DMS114 treated with DMSO at 0.1 percent for 48 hours (cell line): ENCODE data around the gene GARIN5A.

Experiments used
- DNase-seq: peaks from one replicate; lab custom pipeline; 2025; ENCODE audit not compliant: unreplicated experiment; lab: John Stamatoyannopoulos, UW

GARIN5A gene

DNA sequence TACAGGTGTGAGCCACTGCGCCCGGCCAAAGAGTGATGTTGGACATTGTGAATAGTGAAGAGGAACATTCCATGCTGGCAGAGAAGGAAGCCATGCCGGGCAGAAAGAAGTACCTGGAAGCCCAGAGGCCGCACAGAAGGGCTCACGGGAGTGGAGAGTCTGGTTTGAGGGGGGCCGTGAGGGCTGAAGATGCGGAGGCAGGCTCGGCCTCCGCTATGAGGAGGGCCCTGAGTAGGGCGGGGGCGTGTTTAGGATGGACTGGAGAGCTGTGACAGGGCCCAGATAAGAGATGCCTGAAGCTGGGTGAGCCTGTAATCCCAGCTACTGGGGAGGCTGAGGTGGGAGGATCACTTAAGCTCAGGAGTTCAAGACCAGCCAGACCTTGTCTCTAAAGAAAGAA is 32.7 kb upstream of the GARIN5A start:
- DNase-seq: no peak

DNA sequence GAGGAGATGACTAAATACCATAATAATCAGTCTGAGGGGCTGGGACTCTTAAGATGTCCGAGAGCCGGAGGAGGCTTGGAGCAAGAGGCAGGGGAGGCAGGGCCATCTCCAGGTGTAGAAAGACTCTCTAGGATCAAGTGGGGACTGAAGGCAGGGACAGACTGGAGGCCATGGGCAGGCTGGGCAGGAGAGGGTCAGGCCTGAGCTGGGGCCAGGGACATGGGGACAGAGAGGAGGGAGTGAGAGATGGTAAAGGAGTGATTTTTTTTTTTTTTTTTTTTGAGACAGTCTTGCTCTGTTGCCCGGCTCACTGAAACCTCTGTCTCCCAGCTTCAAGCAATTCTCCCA is 32.2 kb upstream of the GARIN5A start:
- no peak for DNase-seq

DNA sequence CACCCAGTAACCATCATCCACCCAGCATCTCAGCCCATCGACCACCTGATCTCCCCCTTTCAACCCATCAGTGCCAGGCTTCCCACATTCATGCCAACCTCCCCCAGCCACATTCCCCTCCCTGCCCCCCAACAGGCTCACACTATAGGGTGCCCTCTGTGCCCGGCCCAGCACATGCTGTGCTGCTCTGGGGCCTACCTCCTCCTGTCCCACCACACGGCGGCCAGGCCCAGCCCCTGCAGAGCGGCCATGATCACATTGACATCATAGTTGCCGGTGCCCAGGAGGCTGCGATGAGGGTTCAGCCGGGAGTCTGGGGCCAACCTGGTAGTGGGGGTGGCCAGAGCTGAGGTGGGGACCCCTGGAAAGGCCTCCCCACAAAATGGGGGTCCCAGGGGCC is 30.7 kb upstream of the GARIN5A start:
- DNase-seq: no peak

DNA sequence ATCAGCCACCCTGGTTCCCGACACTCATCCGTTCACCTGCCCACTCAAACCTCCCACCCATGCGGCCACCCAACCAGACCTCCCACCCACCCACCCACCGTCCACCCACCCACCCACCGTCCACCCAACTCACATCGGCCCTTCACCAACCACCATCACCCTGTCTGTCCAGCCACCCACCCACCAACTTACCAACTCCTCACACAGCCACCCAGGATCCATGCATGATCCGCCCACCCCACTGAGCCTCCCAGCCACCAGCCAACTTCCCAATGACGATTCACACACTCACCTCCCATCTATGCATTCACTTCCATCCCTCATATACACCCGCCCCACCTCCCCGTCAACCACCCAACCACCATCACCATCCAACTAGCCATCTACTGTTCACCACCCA is 30.1 kb upstream of the GARIN5A start:
- DNase-seq: no peak

GRCh38 chr19:50505856-50506611 is 29.4 kb upstream of the GARIN5A start:
- no peak for DNase-seq

DNA sequence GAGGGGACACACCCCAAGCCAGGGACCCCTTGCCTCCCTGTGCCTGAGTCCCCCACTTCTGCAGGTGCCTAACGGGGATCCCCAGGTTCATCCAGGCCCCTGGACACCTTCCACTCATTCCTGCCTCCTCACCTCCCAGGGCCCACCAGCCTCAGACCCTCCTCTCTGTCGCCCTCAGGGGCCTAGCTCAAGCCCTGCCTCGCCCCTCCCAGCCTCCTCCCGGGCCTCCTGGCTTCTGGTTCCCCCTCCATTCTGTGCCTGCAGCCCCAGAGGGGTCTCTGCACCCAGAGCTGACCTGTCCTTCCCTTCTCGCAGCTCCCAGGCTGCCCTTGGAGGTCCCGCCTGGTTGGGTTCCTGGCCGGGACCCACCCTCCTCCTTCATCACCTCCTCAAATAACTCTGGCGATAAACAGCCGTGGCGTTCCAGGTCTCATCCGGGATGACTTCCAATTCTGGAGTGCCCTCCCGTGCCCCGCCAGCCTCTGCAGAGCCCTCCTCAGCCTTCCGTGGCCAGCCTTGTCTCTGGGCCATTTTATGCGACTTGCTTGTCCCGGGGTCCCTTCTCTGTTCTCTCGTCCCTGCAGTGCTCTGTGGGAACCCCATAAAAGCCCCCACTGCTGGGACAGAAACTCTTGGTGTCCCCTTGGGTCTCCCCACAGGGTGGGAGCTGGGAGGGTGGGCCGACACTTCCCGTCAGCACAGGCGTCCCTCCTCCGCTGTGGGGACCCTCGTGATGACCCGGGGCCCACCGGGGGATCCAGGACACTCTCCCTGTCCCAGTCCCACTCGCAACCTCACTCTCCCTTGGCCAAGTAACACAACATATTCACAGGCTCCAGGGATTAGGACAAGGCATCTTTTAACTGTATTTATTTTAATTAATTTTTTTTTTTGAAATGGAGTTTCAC is 25.2 kb upstream of the GARIN5A start:
- no peak for DNase-seq

- DNase-seq: no peak
Observed at GRCh38 chr19:50501186-50501567, 24.5 kb upstream of the GARIN5A start.

- DNase-seq: no peak
Observed at GRCh38 chr19:50500753-50501151, 24.1 kb upstream of the GARIN5A start.

DNA sequence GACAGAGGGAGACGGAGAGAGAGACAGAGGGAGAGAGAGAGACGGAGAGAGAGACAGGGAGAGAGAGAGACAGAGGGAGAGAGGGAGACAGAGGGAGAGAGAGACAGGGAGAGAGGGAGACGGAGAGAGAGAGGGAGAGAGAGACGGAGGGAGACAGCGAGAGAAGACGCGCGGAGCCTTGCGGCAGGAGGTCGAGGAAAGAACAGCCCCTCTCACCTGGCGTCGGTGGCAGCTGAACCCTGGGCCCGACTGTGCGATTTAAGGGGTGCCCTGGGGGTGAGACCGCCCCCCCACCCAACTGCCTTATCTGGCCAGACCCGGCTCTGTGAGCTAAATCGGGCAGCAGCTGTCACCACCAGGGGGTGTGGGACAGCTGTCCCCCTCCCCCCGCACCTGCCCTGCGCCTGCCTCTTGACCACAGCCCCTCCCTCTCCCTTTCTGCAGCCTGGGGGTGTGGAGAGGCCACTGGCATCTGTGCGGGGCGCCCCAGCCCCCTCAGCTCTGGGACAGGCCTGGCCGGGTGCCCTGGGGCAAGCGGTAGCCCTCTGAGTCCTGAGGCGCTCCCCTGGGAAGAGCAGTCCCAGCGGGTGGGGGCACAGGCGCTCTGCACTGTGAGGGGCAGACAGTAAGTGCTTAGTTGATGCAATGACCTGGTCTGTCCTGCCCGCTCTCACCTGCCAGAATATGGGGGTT is 23.6 kb upstream of the GARIN5A start:
- no peak for DNase-seq

DNA sequence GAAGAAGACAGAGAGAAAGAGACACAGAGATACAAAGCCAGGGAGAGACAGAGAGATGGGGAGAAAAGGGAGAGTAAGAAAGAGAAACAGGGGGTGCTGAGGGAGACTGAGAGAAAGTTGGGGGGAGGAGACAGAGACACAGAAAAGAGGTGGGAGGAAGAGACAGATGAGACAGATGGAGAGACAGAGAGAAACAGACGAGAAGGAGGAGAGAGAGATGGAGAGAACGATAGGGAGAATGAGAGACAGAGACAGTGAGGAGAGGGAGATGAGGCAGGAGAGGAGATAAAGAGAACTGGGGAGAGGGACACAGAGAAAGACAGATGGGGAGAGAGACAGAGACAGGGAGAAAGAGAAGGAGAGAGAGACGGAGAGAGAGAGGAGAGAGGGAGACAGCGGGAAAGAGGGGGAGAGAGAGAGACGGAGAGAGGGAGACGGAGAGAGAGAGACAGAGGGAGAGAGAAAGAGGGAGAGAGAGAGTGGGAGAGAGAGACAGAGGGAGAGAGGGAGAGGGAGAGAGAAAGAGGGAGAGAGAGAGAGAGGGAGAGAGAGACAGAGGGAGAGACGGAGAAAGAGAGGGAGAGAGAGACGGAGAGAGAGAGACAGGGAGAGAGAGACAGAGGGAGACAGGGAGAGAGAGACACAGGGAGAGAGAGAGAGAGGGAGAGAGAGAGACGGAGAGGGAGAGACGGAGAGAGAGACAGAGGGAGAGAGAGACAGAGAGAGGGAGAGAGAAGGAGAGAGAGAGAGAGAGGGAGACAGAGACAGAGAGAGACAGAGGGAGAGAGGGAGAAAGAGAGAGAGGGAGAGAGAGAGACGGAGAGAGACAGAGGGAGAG is 21.8 kb upstream of the GARIN5A start:
- no peak for DNase-seq

GRCh38 chr19:50497022-50497405 is 20.4 kb upstream of the GARIN5A start:
- DNase-seq: no peak

DNA sequence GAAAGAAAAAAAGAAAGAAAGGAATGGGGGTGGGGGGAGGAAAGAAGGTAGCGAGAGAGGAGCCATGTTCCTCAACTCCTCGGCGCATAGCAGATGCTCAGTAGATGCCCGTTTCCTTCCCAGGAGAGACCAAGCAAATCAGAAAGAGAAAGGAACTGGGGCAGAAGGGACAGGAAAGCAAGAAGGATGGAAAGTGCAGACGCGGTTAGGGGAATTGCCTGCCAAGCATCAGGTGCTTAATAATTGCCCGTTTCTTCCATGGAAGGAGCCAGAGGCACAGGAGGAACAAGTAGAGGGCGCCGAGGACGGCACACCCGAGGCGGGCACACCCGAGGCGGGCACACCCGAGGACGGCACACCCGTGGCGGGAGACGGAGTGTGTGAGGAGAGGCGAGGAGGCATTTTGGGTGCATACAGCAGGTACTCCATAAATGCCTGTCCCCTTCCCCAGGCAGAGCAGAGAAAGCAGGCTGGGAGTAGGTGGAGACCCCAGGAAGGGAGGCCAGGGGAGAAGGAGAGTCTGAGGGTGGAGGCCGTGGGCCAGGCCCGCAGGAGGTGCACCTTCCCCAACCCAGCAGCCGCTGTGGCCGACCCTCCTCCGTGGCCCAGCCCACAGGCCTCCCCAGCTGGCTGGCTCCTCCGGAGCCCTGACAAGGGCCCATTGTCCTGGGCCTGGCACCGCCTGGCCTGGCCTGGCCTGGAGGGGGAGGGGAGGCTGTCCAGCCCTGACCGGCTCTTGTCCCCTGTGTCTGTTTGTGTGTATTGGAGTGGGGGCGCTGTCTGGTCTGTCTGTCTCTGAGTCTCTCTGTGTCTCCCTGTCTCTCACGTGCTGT is 19.8 kb upstream of the GARIN5A start:
- no peak for DNase-seq

DNA sequence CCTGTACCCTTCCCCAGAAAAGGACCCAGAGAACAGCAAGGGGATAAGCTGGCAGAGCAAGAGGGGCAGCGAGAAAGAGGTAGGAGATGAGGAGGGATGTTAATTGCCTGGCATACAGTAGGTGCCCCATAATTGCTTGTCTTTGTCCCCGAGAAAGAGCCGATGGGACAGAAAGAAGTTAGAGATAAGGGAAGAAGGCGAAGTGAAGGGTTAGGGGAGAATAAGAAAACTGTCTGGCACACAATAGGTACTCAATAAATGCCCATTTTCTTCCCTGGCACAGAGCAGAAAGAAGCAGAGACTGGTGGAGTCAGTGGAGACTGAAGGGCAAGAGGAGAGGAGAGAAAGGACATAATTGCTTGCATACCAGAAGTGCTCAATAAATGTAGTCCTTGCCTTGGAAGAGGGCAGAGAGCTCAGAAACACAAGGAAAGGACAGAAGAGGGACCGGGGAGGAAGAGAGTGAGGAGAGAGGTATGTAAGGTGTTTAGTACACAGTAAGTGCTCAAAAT is 18.4 kb upstream of the GARIN5A start:
- DNase-seq: no peak

GRCh38 chr19:50494186-50495019 is 17.8 kb upstream of the GARIN5A start:
- DNase-seq: no peak

- DNase-seq: no peak
Observed at GRCh38 chr19:50493171-50493570, 16.5 kb upstream of the GARIN5A start.

GRCh38 chr19:50492303-50493052 is 15.8 kb upstream of the GARIN5A start:
- DNase-seq: no peak

GRCh38 chr19:50490991-50491472 is 14.4 kb upstream of the GARIN5A start:
- DNase-seq: no peak

GRCh38 chr19:50490411-50490811 is 13.8 kb upstream of the GARIN5A start:
- no peak for DNase-seq
